NCI-H1436 (cell line): ENCODE data around the gene NCAM2.

Experiments used
- DNase-seq: peaks from one replicate; lab custom pipeline; 2025; lab: John Stamatoyannopoulos, UW

NCAM2 gene

GRCh38 chr21:20997636-20998455, at the start of gene NCAM2:
TSS of gene NCAM2 (plus strand) at chr21:20998409.
- peak; percentile 54 for DNase-seq

GRCh38 chr21:20949884-20950283, 48.3 kb upstream of the NCAM2 start:
- DNase-seq: no peak

GRCh38 chr21:20965816-20966215, 32.4 kb upstream of the NCAM2 start:
- no peak for DNase-seq

GRCh38 chr21:20968391-20968790, 29.8 kb upstream of the NCAM2 start:
- DNase-seq: no peak

GRCh38 chr21:20970691-20971090, 27.5 kb upstream of the NCAM2 start:
- DNase-seq: no peak

- DNase-seq: peak; percentile 1
Measured at GRCh38 chr21:20971296-20971921, 26.8 kb upstream of the NCAM2 start.

GRCh38 chr21:20994790-20995189, 3.4 kb upstream of the NCAM2 start:
- no peak for DNase-seq

- DNase-seq: no peak
Measured at GRCh38 chr21:20996421-20997310, 1.5 kb upstream of the NCAM2 start.

- DNase-seq: no peak
Measured at GRCh38 chr21:20997311-20997635, 936 bp upstream of the NCAM2 start.

- DNase-seq: no peak
Measured at GRCh38 chr21:20998456-20998789, 214 bp downstream of the NCAM2 start.

- DNase-seq: no peak
Measured at GRCh38 chr21:20998886-20999285, 677 bp downstream of the NCAM2 start.

- DNase-seq: peak; percentile 1
Measured at GRCh38 chr21:20999659-21000058, 1.4 kb downstream of the NCAM2 start.

- DNase-seq: no peak
Measured at GRCh38 chr21:21000591-21001175, 2.5 kb downstream of the NCAM2 start.

- DNase-seq: no peak
Measured at GRCh38 chr21:21001591-21002100, 3.4 kb downstream of the NCAM2 start.

GRCh38 chr21:21002153-21002552, 3.9 kb downstream of the NCAM2 start:
- DNase-seq: no peak

- DNase-seq: peak; percentile 14
Measured at GRCh38 chr21:21003701-21004100, 5.5 kb downstream of the NCAM2 start.

GRCh38 chr21:21007606-21008005, 9.4 kb downstream of the NCAM2 start:
- no peak for DNase-seq

- DNase-seq: no peak
Measured at GRCh38 chr21:21010228-21010627, 12.0 kb downstream of the NCAM2 start.

GRCh38 chr21:21010698-21011097, 12.5 kb downstream of the NCAM2 start:
- no peak for DNase-seq

GRCh38 chr21:21018821-21019220, 20.6 kb downstream of the NCAM2 start:
- DNase-seq: no peak

GRCh38 chr21:21019681-21020080, 21.5 kb downstream of the NCAM2 start:
- no peak for DNase-seq

GRCh38 chr21:21025742-21026141, 27.5 kb downstream of the NCAM2 start:
- no peak for DNase-seq
